KBM-7 (cell line): ENCODE measurements around the gene MTERF4.

ENCODE experiments used
- DNase-seq: peaks from one replicate; pipeline ENCODE4 v3.0.0-alpha.2; 2015
- in situ Hi-C: fragments of 300-500 bp; cut with MboI; formaldehyde crosslinking; loops from 2 replicates; pipeline ENCODE4 v1.14.3; 2020; ENCODE audit warnings: low sequenced_read_pairs, low pct_unique_long_range_greater_than_20kb, mixed read lengths

MTERF4 gene

DNA sequence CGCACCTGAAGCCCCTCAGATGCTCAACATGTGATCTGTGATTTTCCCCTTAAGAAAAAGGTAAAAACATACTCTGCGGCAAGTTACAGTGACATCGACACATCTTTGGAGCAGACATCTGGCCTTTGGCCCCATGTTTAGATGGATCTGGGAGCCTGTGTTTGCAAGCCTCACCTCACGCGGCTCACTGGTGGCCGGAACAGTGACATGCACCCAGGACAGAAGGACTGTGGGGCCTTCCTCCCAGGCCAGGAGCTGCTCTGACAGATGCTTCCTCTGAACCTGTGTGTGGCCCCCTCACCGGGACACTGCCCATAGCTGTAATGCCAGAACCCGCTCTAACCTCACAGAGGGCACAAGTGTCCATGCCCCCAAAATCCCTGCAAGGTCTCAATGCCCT lies 34.1 kb upstream of the MTERF4 start:
- in situ Hi-C loops: no loop called here
- no peak for DNase-seq

- in situ Hi-C loops: no loop called here
Measured at GRCh38 chr2:241135737-241136136, 33.6 kb upstream of the MTERF4 start.

GRCh38 chr2:241134711-241135110 lies 32.6 kb upstream of the MTERF4 start:
- DNase-seq: no peak
- in situ Hi-C loops: no loop called here

More at GRCh38 chr2:241135737-241136136, 33.6 kb upstream of the MTERF4 start:
- DNase-seq: no peak

GRCh38 chr2:241133436-241133820 lies 31.3 kb upstream of the MTERF4 start:
- in situ Hi-C loops: no loop called here

DNA sequence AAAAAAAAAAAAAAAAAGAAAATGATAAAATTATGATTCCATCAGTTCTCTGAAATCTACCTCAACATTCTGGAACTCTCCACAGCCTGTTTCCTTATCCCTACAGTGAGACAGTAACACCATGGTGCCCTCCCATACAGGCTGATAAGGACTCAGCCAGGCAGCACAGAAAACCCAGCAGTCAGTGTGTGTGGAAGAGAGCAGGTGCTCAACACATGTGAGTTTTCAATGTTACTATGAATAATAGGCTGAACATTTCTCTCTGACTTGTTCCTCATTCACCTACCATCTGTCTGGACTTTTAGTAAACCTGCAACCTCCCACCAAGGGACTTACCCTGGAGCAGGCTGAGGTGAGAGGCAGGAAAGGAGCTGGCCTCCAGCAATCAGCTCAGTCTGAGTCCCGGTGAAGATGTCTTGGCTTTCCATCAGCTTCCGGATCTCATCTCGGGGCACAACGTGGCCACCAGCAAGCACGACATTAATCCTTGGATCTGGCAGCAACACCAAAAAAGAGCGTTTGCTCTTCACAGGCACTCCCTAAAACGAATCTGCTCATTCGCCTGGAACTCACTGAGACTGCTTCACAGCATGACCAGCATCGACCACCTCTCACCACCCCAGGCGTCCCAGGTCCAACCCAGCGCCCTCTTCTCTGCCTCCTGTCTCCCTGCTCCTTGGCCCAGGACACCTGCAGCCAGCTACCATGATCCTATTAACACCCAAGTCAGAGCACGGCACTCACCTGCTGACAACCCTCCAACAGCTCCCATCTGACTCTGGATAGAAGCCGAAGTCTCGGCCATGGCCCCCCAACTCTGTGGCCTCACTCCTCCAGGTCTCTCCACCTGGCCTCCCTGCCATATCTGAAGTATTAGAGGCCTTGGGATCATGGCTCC lies 30.7 kb upstream of the MTERF4 start:
- DNase-seq: no peak
- in situ Hi-C loops: no loop called here

More at GRCh38 chr2:241133436-241133820, 31.3 kb upstream of the MTERF4 start:
- no peak for DNase-seq

GRCh38 chr2:241131531-241131930 lies 29.4 kb upstream of the MTERF4 start:
- in situ Hi-C loops: no loop called here
- no peak for DNase-seq

GRCh38 chr2:241130316-241130715 lies 28.2 kb upstream of the MTERF4 start:
- DNase-seq: no peak
- in situ Hi-C loops: no loop called here

- in situ Hi-C loops: no loop called here
- no peak for DNase-seq
Measured at GRCh38 chr2:241129086-241129871, 27.2 kb upstream of the MTERF4 start.

DNA sequence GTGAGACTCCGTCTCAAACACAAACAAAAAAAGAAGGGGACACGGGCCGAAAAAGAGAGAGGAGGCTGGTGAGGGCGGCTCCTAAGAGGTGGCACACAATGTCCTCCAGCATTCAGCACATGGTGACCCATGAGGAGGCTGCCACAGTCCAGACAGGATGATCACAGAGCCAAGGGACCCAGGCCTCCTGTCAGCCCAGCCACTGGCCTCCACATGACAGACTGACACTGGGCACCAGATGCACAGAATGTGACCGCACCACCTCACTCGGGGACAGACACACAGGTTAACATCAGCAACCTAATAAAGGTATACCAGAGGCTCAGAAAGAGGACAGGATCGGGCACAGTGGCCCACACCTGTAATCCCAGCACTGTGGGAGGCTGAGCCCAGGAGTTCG lies 26.2 kb upstream of the MTERF4 start:
- DNase-seq: no peak
- in situ Hi-C loops: no loop called here

- in situ Hi-C loops: no loop called here
- no peak for DNase-seq
Measured at GRCh38 chr2:241126771-241127202, 24.7 kb upstream of the MTERF4 start.

DNA sequence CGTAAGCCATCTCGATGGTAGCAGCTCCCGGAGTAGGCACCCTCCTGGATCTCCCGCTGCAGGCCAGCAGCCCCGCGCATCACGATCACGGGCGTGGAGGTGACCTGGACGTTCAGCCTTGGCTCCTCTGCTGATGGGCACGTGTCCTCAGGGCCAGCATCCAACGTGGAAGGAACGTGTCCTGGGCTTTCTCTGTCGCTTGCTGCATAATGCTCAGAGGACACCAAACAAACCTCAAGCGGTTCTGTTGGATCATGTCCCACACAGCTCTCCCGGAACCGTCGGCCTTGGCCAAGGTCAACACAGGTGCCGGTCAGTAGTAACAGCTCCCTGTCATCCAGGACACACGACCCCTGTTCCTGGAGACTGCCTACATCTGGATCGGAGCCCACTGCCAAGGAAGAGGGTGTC lies 24.1 kb upstream of the MTERF4 start:
- no peak for DNase-seq
- in situ Hi-C loops: no loop called here

DNA sequence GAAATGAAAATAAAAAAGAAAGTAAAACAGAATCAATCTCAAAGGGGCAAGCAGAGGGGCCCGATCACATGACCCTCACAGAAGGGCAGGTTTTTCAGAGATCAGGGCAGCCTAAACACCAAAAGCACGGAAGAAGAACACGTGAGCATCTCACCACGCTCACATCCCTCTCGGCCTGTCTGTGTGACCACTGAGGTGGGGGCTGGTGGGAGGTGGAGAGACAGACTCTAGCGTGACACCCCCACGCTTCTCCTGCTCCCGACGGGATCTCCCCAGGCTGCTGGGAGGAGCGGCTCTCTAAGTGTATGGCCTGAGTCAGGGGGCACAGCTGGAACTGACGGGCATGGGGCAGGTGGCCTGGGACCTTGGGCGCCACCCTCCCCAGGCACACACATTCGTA lies 23.5 kb upstream of the MTERF4 start:
- DNase-seq: no peak
- in situ Hi-C loops: no loop called here

- in situ Hi-C loops: no loop called here
- no peak for DNase-seq
Measured at GRCh38 chr2:241123816-241124536, 21.9 kb upstream of the MTERF4 start.

DNA sequence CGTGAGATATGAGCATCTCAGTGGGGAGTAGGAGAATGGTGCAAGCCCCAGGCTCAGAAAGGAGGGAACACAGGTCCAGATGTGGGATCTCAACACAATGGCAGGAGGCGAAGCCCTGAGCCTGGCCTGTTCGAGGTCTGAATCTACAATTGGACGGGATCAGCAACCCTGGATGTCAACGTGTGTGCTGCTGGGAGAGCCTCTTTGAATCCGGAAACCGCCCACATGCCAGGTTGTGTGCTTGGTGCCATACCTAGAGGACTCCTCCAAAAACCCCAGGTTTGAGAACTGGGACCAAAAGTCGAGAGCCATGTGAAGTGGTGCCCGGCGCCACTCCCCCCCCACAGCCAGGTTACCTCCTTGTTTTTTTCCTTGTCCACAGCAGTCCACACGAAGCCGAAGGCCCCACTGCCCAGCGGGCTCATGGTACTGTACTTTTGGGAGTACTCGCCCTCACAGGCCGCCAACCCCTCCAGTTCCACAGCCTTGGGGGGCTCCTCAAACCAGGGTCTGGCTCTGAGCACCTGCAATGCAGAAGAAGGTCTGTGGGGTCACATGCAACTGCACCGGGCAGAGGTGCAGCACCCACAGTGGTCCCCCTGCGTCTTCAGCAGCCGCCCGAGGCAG lies 20.4 kb upstream of the MTERF4 start:
- in situ Hi-C loops: no loop called here
- DNase-seq: no peak

DNA sequence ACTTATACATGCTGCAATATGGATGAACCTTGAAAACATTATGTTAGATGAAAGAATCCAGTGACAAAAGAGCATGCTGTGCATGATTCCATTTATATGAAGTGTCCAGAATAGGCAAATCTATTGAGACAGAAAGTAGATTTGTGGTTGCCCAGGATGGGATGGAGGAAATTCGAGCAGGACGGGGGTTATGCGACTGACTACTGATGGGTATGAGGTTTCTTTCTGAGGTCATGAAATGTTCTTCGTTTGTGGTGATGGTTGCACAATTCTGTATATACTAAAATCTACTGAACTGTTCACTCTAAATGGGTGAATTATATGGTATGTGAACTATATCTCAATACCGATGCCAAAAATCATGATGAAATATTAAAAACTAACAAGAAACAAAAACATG lies 18.9 kb upstream of the MTERF4 start:
- in situ Hi-C loops: no loop called here
- no peak for DNase-seq

DNA sequence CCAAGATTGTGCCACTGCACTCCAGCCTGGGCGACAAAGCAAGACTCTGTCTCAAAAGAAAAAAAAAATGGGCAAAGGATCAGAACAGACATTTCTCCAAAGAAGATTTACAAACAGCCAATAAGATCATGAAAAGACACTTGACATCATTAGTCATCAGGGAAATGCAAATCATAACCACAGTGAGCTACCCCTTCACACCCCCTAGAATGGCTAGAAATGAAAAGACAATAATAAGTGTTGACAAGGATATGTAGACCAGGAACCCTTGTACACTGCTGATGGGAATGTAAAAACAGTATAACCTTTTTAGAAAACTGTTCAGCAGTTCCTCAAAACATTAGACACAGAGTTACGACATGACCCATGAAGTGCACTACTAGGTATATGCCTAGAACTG lies 18.4 kb upstream of the MTERF4 start:
- in situ Hi-C loops: no loop called here
- no peak for DNase-seq

- in situ Hi-C loops: no loop called here
- DNase-seq: no peak
Measured at GRCh38 chr2:241118737-241119505, 16.8 kb upstream of the MTERF4 start.
